ENCODE results near the gene DAGLA. TPM values are rescaled to one million over a fixed set of nuclear protein-coding genes. Genes with fewer than 3 reads are reported as not detected.

Gene DAGLA
- total RNA-seq, 4 donors from 2014 or later: 1.5 to 4.9 (median 3.8) TPM

- intact Hi-C loops (cut with DNase I): loop anchor here (10.0 kb wide), 1 partner anchor 290 kb away; no protein-coding TSS in a partner anchor
- no peaks in the 10 kb centered on the region for H3K9me3 ChIP-seq
Observed at GRCh38 chr11:61794579-61794978, 114.4 kb downstream of the DAGLA start.

DNA sequence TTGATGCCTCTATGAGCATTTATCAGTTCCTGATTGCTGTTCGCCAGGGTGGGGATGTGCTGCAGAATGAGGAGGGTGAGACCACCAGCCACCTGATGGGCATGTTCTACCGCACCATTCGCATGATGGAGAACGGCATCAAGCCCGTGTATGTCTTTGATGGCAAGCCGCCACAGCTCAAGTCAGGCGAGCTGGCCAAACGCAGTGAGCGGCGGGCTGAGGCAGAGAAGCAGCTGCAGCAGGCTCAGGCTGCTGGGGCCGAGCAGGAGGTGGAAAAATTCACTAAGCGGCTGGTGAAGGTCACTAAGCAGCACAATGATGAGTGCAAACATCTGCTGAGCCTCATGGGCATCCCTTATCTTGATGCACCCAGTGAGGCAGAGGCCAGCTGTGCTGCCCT, 115.3 kb downstream of the DAGLA start:
- 78% methylated on average over 11 of the region's 12 CpGs for WGBS
- H3K9me3 ChIP-seq: no peaks in the 10 kb centered on the region

More at GRCh38 chr11:61794579-61794978, 114.4 kb downstream of the DAGLA start:
- 92% methylated on average over 4 of the region's 4 CpGs for whole genome bisulfite sequencing
- Histone ChIP-seq H3K4me1 (peaks cover 25 to 51% (median 37%) of the 10 kb centered on the region in 4 donors), H3K36me3 (peaks cover 4 to 22% (median 18%) of the 10 kb centered on the region in 4 donors), H3K27me3 (no peaks in the 10 kb centered on the region), H3K27ac (replicated peaks in 1 of 4) (no peak overlapping the region), H3K4me3 (no peak overlapping the region)
- DNase-seq (ENCODE audit: extremely low spot score): no peak
- TF ChIP-seq, protein P1, sequence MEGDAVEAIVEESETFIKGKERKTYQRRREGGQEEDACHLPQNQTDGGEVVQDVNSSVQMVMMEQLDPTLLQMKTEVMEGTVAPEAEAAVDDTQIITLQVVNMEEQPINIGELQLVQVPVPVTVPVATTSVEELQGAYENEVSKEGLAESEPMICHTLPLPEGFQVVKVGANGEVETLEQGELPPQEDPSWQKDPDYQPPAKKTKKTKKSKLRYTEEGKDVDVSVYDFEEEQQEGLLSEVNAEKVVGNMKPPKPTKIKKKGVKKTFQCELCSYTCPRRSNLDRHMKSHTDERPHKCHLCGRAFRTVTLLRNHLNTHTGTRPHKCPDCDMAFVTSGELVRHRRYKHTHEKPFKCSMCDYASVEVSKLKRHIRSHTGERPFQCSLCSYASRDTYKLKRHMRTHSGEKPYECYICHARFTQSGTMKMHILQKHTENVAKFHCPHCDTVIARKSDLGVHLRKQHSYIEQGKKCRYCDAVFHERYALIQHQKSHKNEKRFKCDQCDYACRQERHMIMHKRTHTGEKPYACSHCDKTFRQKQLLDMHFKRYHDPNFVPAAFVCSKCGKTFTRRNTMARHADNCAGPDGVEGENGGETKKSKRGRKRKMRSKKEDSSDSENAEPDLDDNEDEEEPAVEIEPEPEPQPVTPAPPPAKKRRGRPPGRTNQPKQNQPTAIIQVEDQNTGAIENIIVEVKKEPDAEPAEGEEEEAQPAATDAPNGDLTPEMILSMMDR (IDR thresholded peaks at IDR 0.05): no peak

GRCh38 chr11:61795876-61796526, 115.8 kb downstream of the DAGLA start:
- no peak overlapping the region for H3K27ac ChIP-seq (replicated peaks in 1 of 4)
- no peaks in the 10 kb centered on the region for H3K9me3 ChIP-seq
- WGBS: 94% methylated on average over 17 of the region's 18 CpGs
- DNase-seq (ENCODE audit: extremely low spot score): no peak
- peaks cover 20 to 38% (median 34%) of the 10 kb centered on the region in 4 donors for H3K4me1 ChIP-seq
- intact Hi-C loops (cut with DNase I): loop anchor here (2.0 to 10.0 kb wide), 4 partner anchors 76 to 311 kb away; no protein-coding TSS in a partner anchor
- H3K4me3 ChIP-seq: no peak overlapping the region
- no peaks in the 10 kb centered on the region for H3K27me3 ChIP-seq
- no peak for TF ChIP-seq POLR2A (IDR thresholded peaks at IDR 0.05; ENCODE audit: low read depth)
- peaks cover 0 to 11% (median 10%) of the 10 kb centered on the region in 4 donors for H3K36me3 ChIP-seq

More for the DNA sequence above, 115.3 kb downstream of the DAGLA start:
- Histone ChIP-seq H3K27me3 (no peaks in the 10 kb centered on the region), H3K27ac (replicated peaks in 1 of 4) (no peak overlapping the region), H3K36me3 (peaks cover 0 to 13% (median 10%) of the 10 kb centered on the region in 4 donors), H3K4me1 (peaks cover 25 to 43% (median 37%) of the 10 kb centered on the region in 4 donors), H3K4me3 (no peak overlapping the region)
- no peak for DNase-seq (ENCODE audit: extremely low spot score)
- TF ChIP-seq POLR2AphosphoS5 (IDR thresholded peaks at IDR 0.05) (no peak), EP300 (IDR thresholded peaks at IDR 0.05) (no peak), POLR2A (IDR thresholded peaks at IDR 0.05; ENCODE audit: low read depth) (no peak)
- TF ChIP-seq, protein P1 (IDR thresholded peaks at IDR 0.05): no peak
- intact Hi-C loops (cut with DNase I): loop anchor here (5.0 to 10.0 kb wide), 3 partner anchors 77 to 312 kb away; no protein-coding TSS in a partner anchor

Other genes starting within 250 kb of the DAGLA start
- 1 to 10 TPM in 3 of 4 donors, not detected in 1; 1.3 to 2.2 (median 2.0) TPM for gene LRRC10B, start 171.6 kb upstream of the DAGLA start, total RNA-seq
- gene SYT7, start 99.3 kb upstream of the DAGLA start, total RNA-seq: 1 to 10 TPM; 1.3 to 4.2 (median 1.8) TPM
- gene MYRF, start 72.2 kb downstream of the DAGLA start, total RNA-seq: under 1 TPM; under 0.01 to 0.71 (median 0.40) TPM
- gene TMEM258, start 112.2 kb downstream of the DAGLA start, total RNA-seq: 10 to 100 TPM; 34.5 to 48.2 (median 43.8) TPM
- gene FEN1, start 112.5 kb downstream of the DAGLA start, total RNA-seq: 10 to 100 TPM in 1 of 4 donors, 1 to 10 TPM in 3; 5.0 to 10.2 (median 7.5) TPM
- gene FADS1, start 136.6 kb downstream of the DAGLA start, total RNA-seq: 10 to 100 TPM; 20.2 to 26.0 (median 23.8) TPM
- gene FADS2, start 147.9 kb downstream of the DAGLA start, total RNA-seq: 10 to 100 TPM; 15.9 to 32.8 (median 28.0) TPM
- gene FADS3, start 211.2 kb downstream of the DAGLA start, total RNA-seq: 100 to 1,000 TPM in 1 of 4 donors, 10 to 100 TPM in 3; 42.4 to 103 (median 57.8) TPM
- 10 to 100 TPM; 14.0 to 31.5 (median 14.2) TPM for gene RAB3IL1, start 237.2 kb downstream of the DAGLA start, total RNA-seq